Neural cell (in vitro differentiated cells): ENCODE results near the gene PDE3B. TPM values are rescaled to one million over a fixed set of nuclear protein-coding genes. Genes with fewer than 3 reads are reported as not detected.

ENCODE experiments used
- H2AFZ ChIP-seq: fragments of 200-600, 300-800 bp; sonication (generic), shearing (Covaris generic); 2 replicates; pipeline ENCODE4 v1.6.0; 2014; ENCODE audit warnings: low read depth, mild to moderate bottlenecking, antibody characterized with exemption, low read length, moderate library complexity
- H3F3A ChIP-seq: fragments of 200-600 bp; shearing (Covaris generic); 2 replicates; pipeline ENCODE4 v1.6.1; 2016; ENCODE audit warnings: mild to moderate bottlenecking, moderate library complexity, mixed read lengths, antibody characterized with exemption, low read length; ENCODE audit not compliant: insufficient read depth, poor library complexity, severe bottlenecking
- H3K27ac ChIP-seq: fragments of 200-600, 300-800 bp; sonication (generic), shearing (Covaris generic); 2 replicates; pipeline ENCODE4 v1.5.1; 2014; ENCODE audit warnings: mild to moderate bottlenecking, low read length, moderate library complexity
- H3K27me3 ChIP-seq: fragments of 300-800, 200-600 bp; sonication (generic), shearing (Covaris generic); 2 replicates; pipeline ENCODE4 v1.6.0; 2014; ENCODE audit warnings: mild to moderate bottlenecking, low read depth, low read length, moderate library complexity; ENCODE audit not compliant: insufficient read depth
- H3K36me3 ChIP-seq: fragments of 300-800, 200-600 bp; sonication (generic), shearing (Covaris generic); 2 replicates; pipeline ENCODE4 v1.5.1; 2014; ENCODE audit warnings: mild to moderate bottlenecking, antibody characterized with exemption, low read length, moderate library complexity; ENCODE audit not compliant: insufficient read depth
- H3K4me2 ChIP-seq: fragments of 300-800, 200-600 bp; sonication (generic), shearing (Covaris generic); 2 replicates; pipeline ENCODE4 v1.6.0; 2014; ENCODE audit warnings: mild to moderate bottlenecking, low read length
- H3K4me3 ChIP-seq: fragments of 300-800, 200-600 bp; sonication (generic), shearing (Covaris generic); 2 replicates; pipeline ENCODE4 v1.5.1; 2014; ENCODE audit warnings: mild to moderate bottlenecking, low read length, moderate library complexity
- H3K79me2 ChIP-seq: fragments of 200-600 bp; shearing (Covaris generic); replicated peaks from 2 replicates; pipeline ENCODE4 v1.6.0; 2014; ENCODE audit warnings: mild to moderate bottlenecking, low read length, moderate library complexity; ENCODE audit not compliant: insufficient read depth
- H3K9ac ChIP-seq: fragments of 300-800, 200-600 bp; sonication (generic), shearing (Covaris generic); 2 replicates; pipeline ENCODE4 v1.6.1; 2016; ENCODE audit warnings: mild to moderate bottlenecking, low read length, mixed read lengths
- H3K9me2 ChIP-seq: fragments of 200-600 bp; shearing (Covaris generic); 2 replicates; pipeline ENCODE4 v1.6.1; 2016; ENCODE audit warnings: mild to moderate bottlenecking, low read length, mixed read lengths; ENCODE audit not compliant: insufficient read depth
- H3K9me3 ChIP-seq: fragments of 200-600, 300-800 bp; sonication (generic), shearing (Covaris generic); 2 replicates; pipeline ENCODE4 v1.6.1; 2016; ENCODE audit warnings: mild to moderate bottlenecking, mixed run types, low read length, moderate library complexity, mixed read lengths
- H4K20me1 ChIP-seq: fragments of 200-600 bp; shearing (Covaris generic); 2 replicates; pipeline ENCODE4 v1.6.1; 2016; ENCODE audit warnings: mild to moderate bottlenecking, mixed run types; ENCODE audit not compliant: insufficient read depth
- CTCF ChIP-seq: fragments of 450-650 bp; IDR thresholded peaks from 2 replicates; pipeline ENCODE4 v1.5.1; 2014; ENCODE audit warnings: antibody characterized with exemption, mild to moderate bottlenecking, moderate library complexity; ENCODE audit not compliant: poor library complexity, severe bottlenecking
- EP300 ChIP-seq: fragments of 450-650 bp; conservative IDR thresholded peaks from 2 replicates; pipeline ENCODE4 v1.6.1; 2014; ENCODE audit warnings: antibody characterized with exemption, mild to moderate bottlenecking, moderate library complexity; ENCODE audit not compliant: poor library complexity, severe bottlenecking
- EZH2 ChIP-seq: fragments of 200-600, 300-800 bp; shearing (Covaris generic), sonication (generic); IDR thresholded peaks from 2 replicates; pipeline ENCODE4 v1.6.1; 2014; ENCODE audit warnings: antibody characterized with exemption, low read length, borderline replicate concordance, mild to moderate bottlenecking; ENCODE audit not compliant: insufficient read depth, poor library complexity, severe bottlenecking
- MXI1 ChIP-seq: fragments of 450-650 bp; conservative IDR thresholded peaks from 2 replicates; pipeline ENCODE4 v1.6.1; 2014; ENCODE audit warnings: antibody characterized with exemption, mild to moderate bottlenecking; ENCODE audit not compliant: poor library complexity, severe bottlenecking
- POLR2AphosphoS5 ChIP-seq: IDR thresholded peaks from 2 replicates; pipeline ENCODE4 v1.6.1; 2012
- RAD21 ChIP-seq: fragments of 450-650 bp; conservative IDR thresholded peaks from 2 replicates; pipeline ENCODE4 v1.6.1; 2014; ENCODE audit warnings: antibody characterized with exemption, mild to moderate bottlenecking, moderate library complexity
- REST ChIP-seq: IDR thresholded peaks from 2 replicates; pipeline ENCODE4 v1.6.1; 2012; ENCODE audit warnings: borderline replicate concordance
- SMC3 ChIP-seq: fragments of 450-650 bp; conservative IDR thresholded peaks from 2 replicates; pipeline ENCODE4 v1.6.1; 2014; ENCODE audit warnings: antibody characterized with exemption, mild to moderate bottlenecking, moderate library complexity; ENCODE audit not compliant: poor library complexity
- TAF1 ChIP-seq: IDR thresholded peaks from 2 replicates; pipeline ENCODE4 v1.6.1; 2012; ENCODE audit warnings: low read depth
- polyA plus RNA-seq: library from polyadenylated mRNA; depleted of rRNA; stranded (reverse); fragments of >200 nt; gene quantifications from 2 replicates; pipeline ENCODE4 v1.2.3, GENCODE V29; 2014

PDE3B gene
- polyA plus RNA-seq, 1 donor from 2014 or later = 13.8 TPM

- Histone ChIP-seq H3K9me2 (no peaks in the 10 kb centered on the region), H3K4me3 (no peak overlapping the region), H3K36me3 (no peaks in the 10 kb centered on the region), H3K79me2 (no peaks in the 10 kb centered on the region), H3K9ac (no peak overlapping the region), H2AFZ (no peak overlapping the region), H3K27me3 (no peaks in the 10 kb centered on the region), H3K27ac (no peak overlapping the region), H3F3A (no peaks in the 10 kb centered on the region), H4K20me1 (no peaks in the 10 kb centered on the region), H3K4me2 (no peak overlapping the region), H3K9me3 (no peaks in the 10 kb centered on the region)
- TF ChIP-seq REST = no peak
- TF ChIP-seq POLR2AphosphoS5 = no peak
- no peak for TF ChIP-seq CTCF
- no peak for TF ChIP-seq MXI1
- TF ChIP-seq TAF1 = no peak
- no peak for TF ChIP-seq EZH2
- no peak for TF ChIP-seq RAD21
- TF ChIP-seq EP300 = no peak
- TF ChIP-seq SMC3 = no peak
Measured at GRCh38 chr11:14619603-14620531, 23.7 kb upstream of the PDE3B start.

DNA sequence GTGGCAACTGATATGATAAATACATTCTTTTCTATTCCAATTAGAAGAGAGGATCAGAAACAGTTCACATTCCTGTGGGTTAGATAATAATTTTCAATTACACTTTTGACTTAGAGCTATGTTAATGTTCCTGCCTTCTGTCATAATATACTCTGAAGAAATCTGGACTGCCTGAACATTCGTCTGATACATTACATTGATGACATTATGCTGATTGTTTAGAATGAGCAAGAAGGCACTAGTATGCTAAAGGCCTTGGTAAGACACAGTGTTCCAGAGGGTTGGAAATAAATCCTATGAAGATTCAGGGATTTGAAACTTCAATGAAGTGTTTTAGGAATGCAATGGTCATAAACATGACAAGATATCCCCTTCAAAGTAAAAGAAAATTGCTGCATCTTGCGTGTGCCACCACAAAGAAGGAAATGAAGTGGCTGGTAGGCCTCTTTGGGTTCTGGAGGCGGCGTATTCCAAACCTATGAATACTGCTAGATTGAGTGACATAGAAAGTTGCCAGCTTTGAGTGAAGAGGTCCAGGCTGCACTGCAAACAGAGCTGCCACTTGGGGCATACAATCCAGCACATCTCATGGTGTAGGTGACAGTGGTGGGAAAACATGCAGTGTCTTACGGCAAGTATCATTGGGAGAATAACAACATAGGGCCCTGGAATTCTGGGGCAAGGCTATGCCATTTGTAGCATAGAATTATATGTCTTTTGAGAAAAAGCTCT, 21.2 kb upstream of the PDE3B start:
- no peaks in the 10 kb centered on the region for H3K79me2 ChIP-seq
- H3K4me2 ChIP-seq = no peak overlapping the region
- no peaks in the 10 kb centered on the region for H3F3A ChIP-seq

More for the DNA sequence above, 21.2 kb upstream of the PDE3B start:
- H3K27ac ChIP-seq = no peak overlapping the region
- H3K9ac ChIP-seq = no peak overlapping the region
- no peak overlapping the region for H2AFZ ChIP-seq
- H3K27me3 ChIP-seq = no peaks in the 10 kb centered on the region
- H3K4me3 ChIP-seq = no peak overlapping the region
- no peaks in the 10 kb centered on the region for H3K9me2 ChIP-seq
- TF ChIP-seq EP300 (no peak), TAF1 (no peak), CTCF (no peak), EZH2 (no peak), RAD21 (no peak), MXI1 (no peak), SMC3 (no peak), REST (no peak), POLR2AphosphoS5 (no peak)
- no peaks in the 10 kb centered on the region for H3K36me3 ChIP-seq
- H4K20me1 ChIP-seq = no peaks in the 10 kb centered on the region
- no peaks in the 10 kb centered on the region for H3K9me3 ChIP-seq
